Endometrium (tissue), 2 donors: Measurements from ENCODE around the gene SERPINB8.

ENCODE experiments used
- FAIRE-seq: peaks from 2 replicates; lab custom pipeline; 2012; peaks lifted over from hg19 to GRCh38; lab: Jason Lieb, UNC
- donor health status: control.
- donor health status: control.

SERPINB8 gene

GRCh38 chr18:63965716-63966330 lies 4.1 kb upstream of the SERPINB8 start:
- no peak for FAIRE-seq

- FAIRE-seq, result no peak
Observed at GRCh38 chr18:63970809-63971205, 926 bp downstream of the SERPINB8 start.

- FAIRE-seq, result no peak
Observed at GRCh38 chr18:63971320-63972001, 1.6 kb downstream of the SERPINB8 start.

- FAIRE-seq, result no peak
Observed at GRCh38 chr18:63972002-63972376, 2.1 kb downstream of the SERPINB8 start.

DNA sequence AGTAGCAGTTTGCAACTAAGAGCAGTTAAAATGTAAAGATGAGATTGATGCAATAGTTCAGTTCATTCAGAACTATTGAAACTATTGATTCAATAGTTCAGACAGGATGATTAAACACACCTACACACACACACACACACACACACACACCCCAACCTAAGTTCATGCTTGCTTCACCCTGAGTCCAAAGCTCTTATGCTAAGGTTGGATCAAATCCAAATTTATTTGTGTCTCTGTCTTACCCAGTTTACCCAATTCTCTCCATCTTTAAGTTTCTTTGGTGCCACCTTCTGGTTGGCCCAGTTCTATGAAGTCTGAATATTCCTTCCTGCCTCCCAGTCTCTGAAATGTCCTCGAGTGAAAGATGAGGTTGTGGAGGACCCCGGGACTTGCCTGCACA lies 5.1 kb downstream of the SERPINB8 start:
- no peak for FAIRE-seq

- no peak for FAIRE-seq
Observed at GRCh38 chr18:63975628-63976027, 5.7 kb downstream of the SERPINB8 start.

- no peak for FAIRE-seq
Observed at GRCh38 chr18:63977040-63977439, 7.2 kb downstream of the SERPINB8 start.

DNA sequence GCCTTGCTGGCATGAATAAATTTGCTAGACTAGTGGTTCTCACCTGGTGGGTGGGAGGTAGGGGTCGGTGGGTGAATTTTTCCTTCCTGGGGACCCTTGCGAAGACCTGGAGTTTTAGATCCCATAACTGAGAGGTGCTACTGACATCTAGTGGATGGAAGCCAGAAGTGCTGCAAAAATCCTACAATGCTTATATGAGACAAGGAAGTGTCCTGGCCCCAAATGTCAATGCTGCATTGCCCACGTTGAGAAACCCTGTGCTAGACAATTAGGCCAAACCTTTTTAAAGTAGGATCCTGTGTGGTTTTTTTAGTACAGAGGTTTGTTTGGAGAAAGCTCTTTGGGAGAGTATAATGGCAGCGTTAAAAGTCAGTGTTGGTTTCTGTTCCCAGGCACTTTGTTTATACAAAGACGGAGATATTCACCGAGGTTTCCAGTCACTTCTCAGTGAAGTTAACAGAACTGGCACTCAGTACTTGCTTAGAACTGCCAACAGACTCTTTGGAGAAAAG lies 9.6 kb downstream of the SERPINB8 start:
- no peak for FAIRE-seq

DNA sequence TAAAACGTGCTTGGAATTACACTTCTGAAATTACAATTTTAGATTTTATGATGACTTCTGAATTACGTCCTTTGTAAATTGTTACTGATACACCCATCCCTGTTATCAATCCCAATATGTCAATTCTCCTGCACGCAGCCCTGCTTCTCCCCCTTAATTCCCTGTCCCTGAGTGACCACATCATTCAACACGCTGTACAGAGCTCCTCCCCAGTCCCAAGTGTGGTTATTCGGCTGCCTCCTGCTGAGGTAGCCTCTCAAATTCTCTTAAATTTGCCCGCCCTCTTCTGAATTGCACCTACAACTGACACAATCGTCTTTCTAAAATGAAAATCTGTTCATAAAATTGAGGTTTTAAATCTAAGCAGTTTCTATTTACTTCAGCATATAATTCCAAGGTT lies 10.1 kb downstream of the SERPINB8 start:
- FAIRE-seq, result no peak

- no peak for FAIRE-seq
Observed at GRCh38 chr18:63980896-63981460, 11.1 kb downstream of the SERPINB8 start.

DNA sequence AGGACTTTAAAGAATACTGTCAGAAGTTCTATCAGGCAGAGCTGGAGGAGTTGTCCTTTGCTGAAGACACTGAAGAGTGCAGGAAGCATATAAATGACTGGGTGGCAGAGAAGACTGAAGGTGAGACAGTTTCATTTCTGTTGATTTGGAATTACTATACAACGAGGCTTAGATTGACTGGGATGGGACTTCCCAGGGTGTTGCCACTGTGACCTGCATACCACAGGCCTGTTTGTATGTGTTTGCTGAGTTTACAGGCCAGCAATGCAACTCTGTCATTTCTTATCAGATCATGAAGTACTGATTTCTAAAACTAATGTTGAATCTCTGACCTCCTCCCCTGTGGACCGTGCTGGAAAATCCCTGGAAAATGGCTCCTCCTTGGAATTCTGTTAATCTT lies 11.8 kb downstream of the SERPINB8 start:
- FAIRE-seq, result no peak

DNA sequence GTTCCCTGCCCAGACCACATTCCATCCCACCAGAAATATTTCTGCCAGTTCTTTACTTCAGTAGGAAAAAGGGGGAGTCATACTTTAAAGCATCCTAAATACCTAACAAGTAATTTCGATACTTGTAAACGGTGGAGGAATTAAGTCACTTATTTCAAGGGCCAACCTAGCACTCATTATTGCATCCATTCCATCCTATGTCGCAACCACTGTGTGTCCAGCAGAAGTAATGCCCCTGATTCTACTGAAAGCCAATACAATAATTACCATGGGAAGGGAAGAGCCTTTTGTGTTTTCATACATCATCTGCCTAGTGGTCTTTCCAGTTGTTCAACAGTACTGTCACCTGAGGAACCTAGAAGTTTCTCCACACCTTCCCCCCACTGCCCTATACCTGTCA lies 12.5 kb downstream of the SERPINB8 start:
- FAIRE-seq, result no peak

- no peak for FAIRE-seq
Observed at GRCh38 chr18:63986885-63987284, 17.0 kb downstream of the SERPINB8 start.

DNA sequence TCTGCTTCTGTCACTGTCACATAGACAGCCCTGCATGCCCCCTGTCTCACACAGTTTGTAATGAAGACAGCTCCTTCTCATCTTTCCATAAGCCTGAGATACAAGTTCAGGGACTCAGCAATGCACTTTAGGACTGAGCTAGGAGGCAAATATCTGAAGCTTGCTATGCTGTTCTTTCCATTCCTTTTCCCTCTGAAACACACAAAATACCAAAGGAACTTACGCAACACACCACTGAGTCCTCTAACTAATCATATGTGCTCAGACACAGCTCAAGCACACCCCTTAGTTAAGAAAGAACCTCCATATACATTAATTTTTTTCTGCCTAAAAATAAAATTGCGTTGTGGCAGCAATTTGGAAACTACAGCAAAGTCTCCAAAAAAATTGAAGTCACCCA lies 17.9 kb downstream of the SERPINB8 start:
- no peak for FAIRE-seq

- FAIRE-seq, result no peak
Observed at GRCh38 chr18:63992751-63993150, 22.9 kb downstream of the SERPINB8 start.

DNA sequence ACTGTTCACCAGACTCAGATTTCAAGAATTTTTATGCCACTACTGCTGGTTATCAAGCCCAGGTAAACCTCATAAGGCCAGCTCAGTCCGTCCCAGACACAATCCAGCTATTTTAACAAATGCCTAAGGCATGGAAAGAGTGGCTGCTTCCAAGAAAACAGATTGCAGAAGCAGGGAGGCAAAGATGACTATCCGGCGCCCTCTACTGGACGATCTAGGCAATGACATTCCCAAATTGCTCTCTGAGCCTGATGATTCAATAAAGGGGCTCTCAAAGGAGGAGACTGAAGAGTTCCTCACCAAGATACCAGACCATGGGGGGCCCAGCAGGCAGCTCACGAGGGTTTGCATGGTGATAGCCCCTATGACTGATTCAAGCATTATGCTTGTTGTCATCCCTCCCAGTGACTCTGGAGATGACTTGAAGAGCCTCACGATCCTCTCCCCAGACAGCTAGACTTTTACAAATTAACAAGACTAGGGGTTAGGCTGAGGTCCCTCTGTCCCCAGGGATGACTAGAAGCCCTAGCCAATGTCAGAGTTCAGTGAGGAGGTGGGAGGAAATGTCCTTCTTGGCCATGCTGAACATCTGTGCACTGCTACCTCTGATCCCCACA lies 25.0 kb downstream of the SERPINB8 start:
- no peak for FAIRE-seq

DNA sequence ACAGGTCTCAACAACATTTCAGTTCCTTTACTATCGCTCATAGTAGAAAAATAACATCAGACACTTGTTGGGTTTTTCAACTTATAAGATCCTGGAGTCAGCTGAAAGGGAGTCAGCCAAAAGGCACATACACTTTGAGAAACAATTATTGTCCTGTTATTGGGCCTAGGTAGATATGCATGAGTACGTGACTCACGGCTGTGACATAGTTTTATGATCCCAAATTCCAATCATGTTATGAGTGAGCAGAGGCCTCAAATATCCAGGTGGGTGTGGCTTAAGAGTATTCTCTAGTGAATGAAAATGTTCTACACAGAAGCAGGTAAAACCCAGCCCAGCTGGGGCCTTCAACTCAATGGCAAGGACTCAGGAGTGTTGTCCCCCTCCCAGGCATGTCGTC lies 27.2 kb downstream of the SERPINB8 start:
- no peak for FAIRE-seq

- no peak for FAIRE-seq
Observed at GRCh38 chr18:63997606-63998005, 27.7 kb downstream of the SERPINB8 start.

GRCh38 chr18:63999871-64000270 lies 30.0 kb downstream of the SERPINB8 start:
- no peak for FAIRE-seq

DNA sequence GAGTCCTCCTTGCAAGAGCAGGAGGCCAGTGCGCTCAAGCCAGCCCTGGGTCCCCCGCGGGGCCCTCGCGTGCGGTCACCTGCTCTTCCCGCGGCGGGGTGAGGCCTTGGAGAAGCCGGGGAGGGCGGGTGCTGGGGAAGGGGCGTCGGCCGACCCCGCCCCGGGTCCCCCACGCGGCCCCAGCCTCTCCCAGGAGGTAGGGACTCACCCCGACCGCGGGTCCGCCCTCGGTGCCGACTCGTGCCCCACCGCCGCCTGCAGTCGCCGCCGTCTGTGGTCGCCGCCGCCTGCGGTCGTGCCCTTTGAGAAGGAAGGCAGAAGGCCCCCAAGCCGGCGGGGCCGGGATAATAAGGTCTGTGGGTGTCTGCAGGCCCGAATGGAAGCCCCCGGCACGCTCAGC lies 32.7 kb downstream of the SERPINB8 start:
- FAIRE-seq, result no peak

DNA sequence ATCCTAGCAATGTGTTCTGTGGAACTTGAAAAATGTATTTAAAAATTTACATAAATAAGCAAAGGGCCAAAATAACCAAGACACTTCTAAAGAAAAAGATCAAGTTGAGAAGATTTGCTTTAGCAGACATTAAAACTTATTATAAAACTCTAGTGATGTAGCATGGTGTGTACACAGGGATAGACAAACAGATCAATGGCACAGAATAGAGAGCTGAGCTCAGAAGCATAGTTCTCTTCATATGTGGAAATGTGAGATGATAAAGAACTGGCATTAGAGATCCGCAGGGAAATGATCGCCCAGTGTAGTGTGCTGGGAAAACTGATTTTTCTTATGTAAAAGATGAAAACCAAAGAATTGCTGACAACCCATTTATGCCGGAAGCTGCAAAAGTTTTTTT lies 39.4 kb downstream of the SERPINB8 start:
- FAIRE-seq, result no peak

DNA sequence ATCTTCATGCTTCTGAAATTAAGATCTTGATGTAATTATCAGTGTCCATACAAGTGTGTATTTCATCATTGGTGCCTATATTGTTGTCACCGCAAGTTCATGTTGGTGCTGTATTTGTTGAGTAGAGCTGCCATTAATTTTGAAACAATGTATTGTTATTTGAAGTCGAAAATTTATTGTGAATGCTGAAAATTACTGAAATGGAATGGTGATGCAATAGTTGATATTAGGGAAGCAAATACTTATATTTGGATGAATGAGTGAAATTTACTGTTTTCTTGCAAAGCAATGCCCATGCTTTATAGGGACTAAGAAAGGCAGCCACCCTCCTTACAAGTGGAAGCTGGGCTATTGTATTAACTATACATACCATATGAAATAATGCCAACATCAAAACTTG lies 41.6 kb downstream of the SERPINB8 start:
- no peak for FAIRE-seq

- peak; percentile 92 for FAIRE-seq
Observed at GRCh38 chr18:64017870-64018269, 48.0 kb downstream of the SERPINB8 start.
